Peyer's patch (tissue), 4 donors: ENCODE data around the gene ZNF407. TPM values are rescaled to one million over a fixed set of nuclear protein-coding genes. Genes with fewer than 3 reads are reported as not detected.
"Not testable (repeated sequence)": the region's sequence is repeated elsewhere in the genome, so short reads cannot be mapped to it uniquely, and the experiment has no call there.

Experiments used
- DNase-seq, 3 donors: peaks; one replicate each; pipeline ENCODE4 v3.0.0-alpha.2; 2017 to 2019
- H3K27ac ChIP-seq, 4 donors: fragments of 200-600 bp; sonication (generic); one replicate each; pipeline ENCODE4 v1.5.1; 2016 to 2019
- H3K27me3 ChIP-seq, 2 donors: fragments of 200-600 bp; sonication (generic); one replicate each; pipeline ENCODE4 v1.5.1; 2019
- H3K36me3 ChIP-seq, 3 donors: fragments of 200-600 bp; sonication (generic); one replicate each; pipeline ENCODE4 v1.5.1; 2016 to 2019
- H3K4me1 ChIP-seq, 4 donors: fragments of 200-600 bp; sonication (generic); one replicate each; pipeline ENCODE4 v1.5.1; 2016 to 2019
- H3K4me3 ChIP-seq, 4 donors: fragments of 200-600 bp; sonication (generic); 1 replicate in 3 of 4; 2 replicates in 1 of 4; pipeline ENCODE4 v1.5.1; 2016 to 2019; ENCODE audit warnings: mild to moderate bottlenecking in 1 of 4
- H3K9me3 ChIP-seq, 4 donors: fragments of 200-600 bp; sonication (generic); one replicate each; pipeline ENCODE4 v1.5.1; 2016 to 2019; ENCODE audit warnings: mild to moderate bottlenecking in 1 of 4
- CTCF ChIP-seq, 6 experiments: fragments of 450-650 bp in 4 of 6; fragments of 200-600 bp in 2 of 6; sonication (generic) in 1 of 6; IDR thresholded peaks; one replicate each; pipeline ENCODE4 v1.5.1; 2017 to 2019; ENCODE audit warnings: antibody characterized with exemption in 6 of 6, mild to moderate bottlenecking in 3 of 6, moderate library complexity in 1 of 6
- POLR2A ChIP-seq, 2 donors: fragments of 450-650 bp; IDR thresholded peaks; one replicate each; pipeline ENCODE4 v1.5.1; 2017; ENCODE audit warnings: antibody characterized with exemption in 2 of 2, mild to moderate bottlenecking in 2 of 2, moderate library complexity in 2 of 2
- total RNA-seq, 4 donors: library from RNA; depleted of rRNA; stranded (reverse); fragments of >200 nt; gene quantifications; one replicate each; pipeline ENCODE4 v1.1.0, GENCODE V29; 2016

ZNF407 gene
- total RNA-seq, 4 donors from 2014 or later = 24.0 to 54.5 (median 32.3) TPM

DNA sequence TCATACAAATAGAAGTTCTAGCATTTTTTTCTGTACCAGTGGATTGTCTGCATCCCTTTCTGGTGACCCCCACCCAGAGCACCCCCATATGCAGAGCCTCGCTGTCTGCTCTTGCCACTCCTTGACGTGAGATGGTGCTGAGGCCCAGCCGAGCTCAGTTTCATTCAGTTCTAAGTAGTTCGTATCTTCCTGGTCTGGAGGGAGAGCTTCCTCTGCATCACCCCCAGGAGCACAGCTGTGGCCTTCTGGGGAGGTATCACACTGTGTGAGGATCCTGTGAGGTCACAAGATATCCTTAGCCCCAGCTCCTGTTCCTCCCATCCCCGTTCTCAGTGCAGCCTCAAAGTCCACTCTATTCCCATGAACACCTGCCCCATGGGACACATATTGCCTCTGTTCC, 478.6 kb downstream of the ZNF407 start:
- peaks cover 0 to 31% (median 2%) of the 10 kb centered on the region in 4 donors for H3K9me3 ChIP-seq
- no peak for TF ChIP-seq POLR2A (IDR thresholded peaks at IDR 0.05)
- TF ChIP-seq CTCF (IDR thresholded peaks at IDR 0.05) = no peak
- peaks cover 0 to 6% (median 0%) of the 10 kb centered on the region in 4 donors for H3K4me1 ChIP-seq
- H3K4me3 ChIP-seq = no peak overlapping the region
- no peak for DNase-seq
- no peak overlapping the region for H3K27ac ChIP-seq
- H3K36me3 ChIP-seq = no peaks in the 10 kb centered on the region
- no peaks in the 10 kb centered on the region for H3K27me3 ChIP-seq

DNA sequence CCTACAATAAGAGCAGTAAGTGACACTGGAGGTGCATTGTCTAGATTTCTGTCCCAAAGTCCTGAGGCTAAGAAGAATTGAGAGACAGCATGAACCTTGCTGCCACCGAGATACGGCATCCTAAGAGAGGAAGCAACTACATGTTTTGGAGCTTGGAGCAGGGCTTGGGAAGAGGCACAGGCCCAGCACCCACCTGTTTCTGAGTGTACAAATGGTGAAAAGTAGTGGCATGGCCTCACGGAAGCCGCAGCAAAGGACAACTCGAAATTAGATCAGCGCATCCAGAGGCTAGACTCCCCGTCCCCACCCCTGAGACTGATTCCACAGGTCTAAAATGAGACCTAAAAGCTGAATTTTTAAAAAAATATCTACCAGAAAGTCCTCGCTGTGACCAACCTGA, 483.8 kb downstream of the ZNF407 start:
- H3K4me1 ChIP-seq = no peaks in the 10 kb centered on the region
- H3K27ac ChIP-seq = no peak overlapping the region
- peaks cover 0 to 14% (median 2%) of the 10 kb centered on the region in 4 donors for H3K9me3 ChIP-seq
- DNase-seq = no peak
- TF ChIP-seq CTCF (IDR thresholded peaks at IDR 0.05) (no peak), POLR2A (IDR thresholded peaks at IDR 0.05) (no peak)
- H3K4me3 ChIP-seq = no peak overlapping the region
- no peaks in the 10 kb centered on the region for H3K36me3 ChIP-seq
- H3K27me3 ChIP-seq = no peaks in the 10 kb centered on the region

DNA sequence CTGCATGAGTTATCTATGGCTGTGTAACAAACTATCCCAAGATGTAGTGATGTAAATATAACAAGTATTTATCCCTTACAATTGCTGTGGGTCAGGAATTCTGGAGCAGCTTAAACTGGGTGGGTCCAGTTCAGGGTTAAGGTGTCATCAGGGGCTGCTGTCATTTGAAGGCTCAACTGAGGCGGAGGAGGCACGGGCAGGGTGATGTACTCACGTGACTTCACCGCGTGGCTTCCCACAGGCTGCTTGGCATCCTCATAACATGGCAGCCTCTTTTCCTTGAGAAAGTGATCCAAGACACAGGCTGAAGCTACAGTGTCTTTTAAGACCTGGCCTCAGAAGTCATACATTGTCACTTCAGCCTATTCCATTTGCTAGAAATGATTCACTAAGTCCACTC, 485.5 kb downstream of the ZNF407 start:
- H3K4me3 ChIP-seq = no peak overlapping the region

GRCh38 chr18:75083761-75084160, 486.1 kb downstream of the ZNF407 start:
- no peaks in the 10 kb centered on the region for H3K4me1 ChIP-seq
- TF ChIP-seq POLR2A (IDR thresholded peaks at IDR 0.05) = no peak
- TF ChIP-seq CTCF (IDR thresholded peaks at IDR 0.05) = no peak
- no peak overlapping the region for H3K27ac ChIP-seq
- no peaks in the 10 kb centered on the region for H3K36me3 ChIP-seq
- no peaks in the 10 kb centered on the region for H3K9me3 ChIP-seq
- H3K4me3 ChIP-seq = no peak overlapping the region
- DNase-seq = no peak
- no peaks in the 10 kb centered on the region for H3K27me3 ChIP-seq

More for the DNA sequence above, 485.5 kb downstream of the ZNF407 start:
- Histone ChIP-seq H3K27ac (no peak overlapping the region), H3K27me3 (no peaks in the 10 kb centered on the region), H3K36me3 (no peaks in the 10 kb centered on the region), H3K4me1 (no peaks in the 10 kb centered on the region), H3K9me3 (no peaks in the 10 kb centered on the region)
- no peak for TF ChIP-seq POLR2A (IDR thresholded peaks at IDR 0.05)
- TF ChIP-seq CTCF (IDR thresholded peaks at IDR 0.05) = no peak
- peak in 1 of 3 donors; percentile 6 for DNase-seq

DNA sequence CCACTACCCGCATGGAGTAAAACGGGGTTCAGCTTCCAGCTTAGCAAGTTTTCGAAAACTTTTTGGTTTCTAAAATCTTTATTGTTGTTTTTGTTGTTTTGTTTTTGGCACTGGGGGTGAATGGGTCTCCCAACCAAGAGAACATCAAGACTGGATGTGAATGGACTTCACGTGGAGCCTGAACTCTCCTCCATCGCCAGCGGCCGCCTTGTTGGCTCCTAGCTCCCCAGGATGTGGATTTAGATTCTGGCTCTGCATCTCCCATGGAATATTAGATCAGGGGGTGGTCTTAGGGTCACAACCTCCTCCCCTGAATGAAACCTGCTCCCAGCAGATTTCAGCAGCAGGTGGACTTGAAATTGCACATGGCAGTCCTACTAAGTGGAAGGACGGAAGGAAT, 488.0 kb downstream of the ZNF407 start:
- not testable (repeated sequence) for H3K4me3 ChIP-seq, H3K9me3 ChIP-seq, H3K27me3 ChIP-seq, DNase-seq, H3K27ac ChIP-seq, H3K36me3 ChIP-seq, H3K4me1 ChIP-seq

GRCh38 chr18:75086494-75087034, 488.9 kb downstream of the ZNF407 start:
- no peak for DNase-seq
- no peaks in the 10 kb centered on the region for H3K9me3 ChIP-seq
- no peaks in the 10 kb centered on the region for H3K36me3 ChIP-seq
- H3K4me3 ChIP-seq = no peak overlapping the region
- H3K27ac ChIP-seq = no peak overlapping the region
- TF ChIP-seq POLR2A (IDR thresholded peaks at IDR 0.05) (no peak), CTCF (IDR thresholded peaks at IDR 0.05) (no peak)
- H3K4me1 ChIP-seq = no peaks in the 10 kb centered on the region
- H3K27me3 ChIP-seq = no peaks in the 10 kb centered on the region
